PC-9 (cell line): ENCODE measurements around the gene OSBPL10.

Experiments
- EZH2 ChIP-seq: fragments of 200-600 bp; sonication (generic); IDR thresholded peaks from 2 replicates; pipeline ENCODE4 v1.8.0; 2017; ENCODE audit warnings: antibody characterized with exemption, low read depth
- TF ChIP-seq, protein P1 (sequence below): fragments of 200-600 bp; sonication (generic); conservative IDR thresholded peaks from 2 replicates; pipeline ENCODE4 v1.6.1; 2017; ENCODE audit warnings: mixed run types, antibody characterized with exemption, mild to moderate bottlenecking, moderate library complexity

DNA sequence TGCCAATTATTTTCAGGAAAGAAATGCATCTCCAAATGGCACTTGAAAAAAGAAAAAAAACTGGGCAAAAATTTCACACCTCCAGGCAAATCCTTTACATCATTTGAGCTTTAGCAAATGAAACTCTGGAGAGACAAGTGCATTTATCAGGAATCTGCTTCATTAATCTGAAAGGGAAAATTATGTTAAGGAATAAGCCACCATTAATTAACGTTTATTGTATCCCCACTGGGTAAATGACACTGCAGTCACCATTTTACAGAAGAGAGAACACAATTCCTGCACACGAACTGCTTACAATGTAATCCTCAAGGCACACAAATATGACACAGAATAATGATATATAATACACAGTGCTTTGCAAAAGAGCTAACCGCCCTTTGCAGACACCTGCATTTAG, 217.3 kb downstream of the OSBPL10 start:
- TF ChIP-seq, protein P1, sequence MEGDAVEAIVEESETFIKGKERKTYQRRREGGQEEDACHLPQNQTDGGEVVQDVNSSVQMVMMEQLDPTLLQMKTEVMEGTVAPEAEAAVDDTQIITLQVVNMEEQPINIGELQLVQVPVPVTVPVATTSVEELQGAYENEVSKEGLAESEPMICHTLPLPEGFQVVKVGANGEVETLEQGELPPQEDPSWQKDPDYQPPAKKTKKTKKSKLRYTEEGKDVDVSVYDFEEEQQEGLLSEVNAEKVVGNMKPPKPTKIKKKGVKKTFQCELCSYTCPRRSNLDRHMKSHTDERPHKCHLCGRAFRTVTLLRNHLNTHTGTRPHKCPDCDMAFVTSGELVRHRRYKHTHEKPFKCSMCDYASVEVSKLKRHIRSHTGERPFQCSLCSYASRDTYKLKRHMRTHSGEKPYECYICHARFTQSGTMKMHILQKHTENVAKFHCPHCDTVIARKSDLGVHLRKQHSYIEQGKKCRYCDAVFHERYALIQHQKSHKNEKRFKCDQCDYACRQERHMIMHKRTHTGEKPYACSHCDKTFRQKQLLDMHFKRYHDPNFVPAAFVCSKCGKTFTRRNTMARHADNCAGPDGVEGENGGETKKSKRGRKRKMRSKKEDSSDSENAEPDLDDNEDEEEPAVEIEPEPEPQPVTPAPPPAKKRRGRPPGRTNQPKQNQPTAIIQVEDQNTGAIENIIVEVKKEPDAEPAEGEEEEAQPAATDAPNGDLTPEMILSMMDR, result no peak
- TF ChIP-seq EZH2, result no peak
